GM21576 (cell line): ENCODE data around the gene THSD4.
A peak's percentile ranks its signal among the peaks of the same experiment; 100 is the strongest.

Source experiments
- ATAC-seq: cut with Tn5 transposase; IDR thresholded peaks from one replicate; pipeline ENCODE4 v1.9.1; 2021; ENCODE audit warnings: mild to moderate bottlenecking, moderate library complexity; ENCODE audit not compliant: unreplicated experiment

THSD4 gene

DNA sequence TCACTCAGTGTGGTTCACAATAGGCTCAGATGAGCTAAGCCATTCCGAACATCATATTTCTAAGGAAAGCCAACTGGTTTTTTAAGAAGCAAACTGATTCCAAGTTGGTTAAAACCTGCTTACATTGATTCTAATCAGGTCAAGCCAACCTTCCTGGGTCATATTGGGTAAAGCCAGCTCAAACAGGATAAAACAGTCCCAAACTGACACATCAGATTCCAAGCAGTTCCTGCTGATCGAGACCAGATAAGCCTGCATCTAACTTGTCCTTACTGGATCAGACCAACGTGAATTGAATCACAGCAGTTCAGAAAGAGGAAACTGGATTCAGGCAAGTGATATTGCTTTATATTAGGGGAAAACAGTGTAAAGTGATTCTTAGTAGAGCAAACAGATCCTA is 18.6 kb upstream of the THSD4 start:
- no peak for ATAC-seq

DNA sequence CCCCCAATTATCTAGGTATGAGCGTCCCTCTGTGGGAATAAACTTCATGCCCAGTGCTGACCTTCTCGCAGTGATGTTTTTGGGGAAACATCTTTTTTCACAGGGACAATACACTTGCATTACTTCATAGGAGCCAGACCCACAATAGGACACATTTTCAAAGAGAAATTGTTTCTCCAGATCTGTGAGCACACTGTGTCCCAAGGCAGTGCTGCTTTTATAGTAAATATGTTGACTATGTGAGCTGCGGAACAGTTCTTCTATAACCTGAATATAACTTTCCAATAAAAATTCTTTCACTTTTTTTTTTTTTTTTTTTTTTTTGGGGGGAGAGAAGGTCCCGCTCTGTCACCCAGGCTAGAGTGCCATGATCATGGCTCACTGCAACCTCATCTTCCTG is 17.4 kb upstream of the THSD4 start:
- no peak for ATAC-seq

DNA sequence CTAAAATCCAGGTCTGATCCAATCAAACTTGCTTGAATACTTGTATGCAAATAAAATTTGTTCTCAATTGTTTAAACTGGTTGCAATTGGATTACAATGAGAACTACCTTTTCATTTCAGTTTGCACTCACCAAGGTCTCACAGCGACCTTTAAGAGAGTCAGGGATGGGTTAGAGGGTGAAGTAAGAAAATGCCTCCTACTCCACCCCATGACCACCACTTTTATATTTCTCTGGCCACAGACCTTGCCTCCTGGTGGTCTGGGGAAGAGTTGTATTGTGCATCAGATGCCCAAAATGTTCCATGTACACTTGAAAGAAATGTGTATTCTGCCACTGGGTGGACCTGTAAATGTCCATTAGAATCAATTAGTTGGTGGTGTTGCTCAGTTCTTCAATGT is 16.4 kb upstream of the THSD4 start:
- no peak for ATAC-seq

DNA sequence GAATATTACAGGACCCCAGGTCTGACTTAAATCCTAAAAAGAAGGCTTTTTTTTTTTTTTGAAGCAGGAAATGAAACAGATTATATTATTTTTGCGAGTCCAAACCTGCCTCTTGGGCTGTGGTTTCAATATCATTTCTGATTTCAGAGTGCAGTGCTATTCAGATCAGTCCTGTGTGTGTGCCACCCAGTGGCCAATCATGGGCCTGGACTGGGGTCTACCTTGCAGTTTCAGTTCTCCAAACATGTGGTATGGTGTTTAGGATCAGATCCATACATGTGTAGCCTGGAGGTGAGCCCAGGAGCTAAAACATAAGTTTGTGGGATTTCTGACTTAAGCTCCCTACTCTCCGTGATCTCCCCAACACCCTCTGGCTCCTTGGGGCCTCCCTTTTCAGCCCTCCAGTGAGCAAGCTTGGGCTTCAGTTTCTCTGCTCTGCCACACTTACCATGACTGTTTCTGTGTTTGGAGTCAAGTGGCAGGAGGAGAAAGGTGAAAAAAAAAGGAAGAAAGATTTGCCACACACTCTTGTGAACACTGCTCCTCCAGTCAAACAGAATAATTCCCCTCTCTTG is 12.1 kb upstream of the THSD4 start:
- ATAC-seq, result peak; percentile 71

DNA sequence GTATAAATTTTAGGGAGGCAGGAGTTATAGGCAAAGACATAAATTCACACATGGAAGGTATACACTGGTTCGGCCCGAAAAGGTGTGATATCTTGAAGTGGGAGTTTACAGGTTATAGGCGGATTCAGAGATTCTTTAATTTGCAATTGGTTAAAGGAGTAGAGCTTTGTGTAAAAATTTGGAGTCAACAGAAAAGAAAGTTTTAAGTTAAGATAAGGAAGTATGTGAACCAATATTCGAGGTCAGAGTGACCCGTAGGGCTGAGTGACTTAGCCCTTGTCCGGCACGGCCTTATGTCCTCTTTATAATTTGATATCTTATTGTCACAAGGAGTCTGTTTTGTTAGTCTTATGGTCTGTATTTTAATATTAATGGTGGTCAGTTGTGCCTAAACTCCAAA is 10.6 kb upstream of the THSD4 start:
- no peak for ATAC-seq

DNA sequence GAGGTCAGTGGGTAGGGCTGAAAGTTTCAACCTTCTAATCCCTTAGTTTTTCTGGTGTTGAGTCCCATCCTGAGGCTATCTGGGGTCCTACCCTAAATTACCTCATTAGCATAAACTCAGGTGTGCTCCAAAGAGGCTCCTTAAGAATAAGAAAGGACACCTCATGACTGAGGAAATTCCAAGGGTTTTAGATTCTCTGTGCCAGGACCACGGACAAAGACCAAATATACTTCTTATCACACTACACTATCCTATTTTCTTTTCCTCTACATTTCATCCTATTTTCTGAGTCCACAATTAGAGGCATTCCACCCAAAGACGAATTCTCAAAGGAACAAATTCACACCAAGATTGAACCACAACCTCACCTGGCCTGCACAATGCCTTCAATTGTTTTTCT is 9.8 kb upstream of the THSD4 start:
- no peak for ATAC-seq

DNA sequence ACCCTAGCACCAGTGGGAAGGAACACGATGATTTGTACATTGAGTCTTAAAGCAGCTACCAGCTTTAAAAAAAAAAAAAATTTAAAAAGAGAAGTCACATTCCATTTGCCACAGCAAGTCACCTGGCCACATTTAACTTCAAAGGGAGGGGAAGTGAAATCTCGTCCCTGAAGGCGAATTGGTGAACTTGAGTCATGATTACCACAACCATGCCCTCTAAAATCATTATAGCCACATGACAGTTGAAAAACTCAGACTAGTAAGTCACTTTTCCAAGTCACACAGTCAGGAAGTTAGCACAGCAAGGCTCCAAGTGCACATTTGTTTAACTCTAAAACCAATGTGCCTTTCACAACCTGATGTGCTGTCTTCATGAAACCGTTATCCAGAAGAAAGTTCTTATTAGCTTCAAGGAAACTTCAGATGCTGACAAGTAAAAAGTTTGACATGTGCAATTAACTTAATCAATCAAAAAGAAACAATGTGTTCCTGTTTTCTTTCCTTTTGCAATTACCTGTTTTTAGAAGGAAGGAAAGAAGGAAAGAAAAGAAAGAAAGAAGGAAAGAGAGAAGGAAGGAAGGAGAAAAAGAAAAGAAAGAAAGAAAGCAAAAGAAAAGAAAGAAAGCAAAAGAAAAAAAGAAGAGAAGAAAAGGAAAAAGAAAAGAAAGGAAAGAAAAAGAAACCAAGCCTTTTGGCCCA is 8.3 kb upstream of the THSD4 start:
- ATAC-seq, result no peak

DNA sequence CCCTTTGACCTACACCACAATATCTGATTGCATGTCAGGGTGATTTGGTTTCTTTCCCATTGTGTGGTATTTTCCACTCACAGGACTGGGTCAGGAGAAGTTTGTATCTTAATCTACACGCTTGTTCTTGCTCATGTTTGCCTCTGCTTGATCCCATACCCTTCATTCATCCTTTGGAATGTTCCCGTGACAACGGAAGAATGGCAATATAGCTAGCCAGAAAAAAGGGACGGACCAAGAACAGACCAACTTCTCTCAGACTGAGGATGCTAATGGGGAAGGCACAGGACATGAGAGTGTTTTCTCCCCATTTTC is 7.8 kb upstream of the THSD4 start:
- ATAC-seq, result no peak

DNA sequence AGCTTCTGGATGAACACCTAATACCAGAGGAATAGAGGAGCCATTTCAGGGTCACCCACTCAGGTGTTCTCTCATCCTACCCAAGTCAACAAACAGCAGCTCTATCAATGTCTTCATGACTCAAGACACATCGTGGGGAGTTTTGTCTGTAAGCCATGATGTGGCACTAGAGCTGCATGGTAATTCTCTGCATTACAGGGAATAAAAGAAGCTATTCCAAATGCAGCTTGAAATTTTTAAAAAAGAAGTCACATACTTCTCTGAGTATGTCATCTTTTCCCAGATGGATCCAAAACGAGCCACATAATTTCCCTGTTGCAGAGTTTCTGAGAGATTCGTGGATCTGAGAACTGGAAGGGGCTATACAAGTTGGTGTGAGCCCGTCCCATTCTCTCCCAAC is 6.1 kb upstream of the THSD4 start:
- ATAC-seq, result no peak

DNA sequence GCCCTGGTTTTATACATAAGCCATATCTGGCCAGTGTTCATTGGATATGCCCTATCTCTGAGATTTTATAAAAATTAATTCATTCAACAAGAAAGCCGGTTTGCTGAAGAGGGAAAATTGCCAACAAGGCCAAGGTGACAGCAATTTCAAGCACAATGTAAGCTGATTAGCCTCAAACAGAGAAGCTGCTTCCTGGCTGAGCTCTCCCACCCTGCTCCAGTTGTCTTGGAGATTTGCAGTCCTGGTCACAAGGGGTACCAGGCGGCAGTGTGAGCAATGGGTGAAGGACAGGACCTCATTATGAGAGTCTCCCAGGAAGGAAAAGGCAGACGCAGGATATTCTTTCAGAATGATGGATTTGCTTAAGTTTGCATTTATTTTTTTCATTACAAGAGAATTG is 5.4 kb upstream of the THSD4 start:
- no peak for ATAC-seq

DNA sequence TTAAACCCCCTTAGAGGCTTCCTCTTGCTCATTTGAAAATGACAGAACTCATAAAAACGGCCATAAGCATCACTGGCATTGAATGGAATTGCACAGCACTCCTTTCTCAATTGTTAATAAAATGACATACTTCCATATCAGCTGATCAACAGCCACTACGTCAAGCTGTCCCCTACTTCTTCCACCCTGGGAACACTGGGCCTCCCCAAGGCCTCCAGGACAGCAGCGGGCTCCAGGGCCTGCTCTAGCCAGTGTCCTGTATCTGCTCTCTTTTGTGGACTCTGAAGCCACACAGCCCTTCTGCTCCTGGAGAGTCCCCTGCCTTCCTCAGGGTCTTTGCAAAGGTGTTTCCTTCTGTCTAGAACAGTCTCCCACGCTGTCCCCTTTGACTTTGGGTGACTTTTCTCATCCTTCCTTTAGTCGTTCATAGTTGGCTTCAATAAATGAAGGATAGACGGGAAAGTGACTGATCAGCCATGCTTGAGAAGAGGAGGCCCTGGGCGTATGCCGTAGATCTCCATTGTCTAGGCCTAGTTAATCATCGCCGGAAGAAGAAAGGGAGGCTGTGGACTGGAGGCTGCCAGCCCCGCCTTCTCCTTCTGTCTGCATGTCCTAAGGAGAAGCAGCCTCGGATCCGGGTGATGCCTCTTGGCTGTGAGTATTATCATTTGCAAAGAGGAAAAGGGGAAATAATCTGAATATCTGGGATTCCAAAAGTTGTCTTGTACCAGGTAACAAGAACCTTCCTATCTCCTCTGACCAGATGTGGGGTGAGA is 4.7 kb upstream of the THSD4 start:
- no peak for ATAC-seq

DNA sequence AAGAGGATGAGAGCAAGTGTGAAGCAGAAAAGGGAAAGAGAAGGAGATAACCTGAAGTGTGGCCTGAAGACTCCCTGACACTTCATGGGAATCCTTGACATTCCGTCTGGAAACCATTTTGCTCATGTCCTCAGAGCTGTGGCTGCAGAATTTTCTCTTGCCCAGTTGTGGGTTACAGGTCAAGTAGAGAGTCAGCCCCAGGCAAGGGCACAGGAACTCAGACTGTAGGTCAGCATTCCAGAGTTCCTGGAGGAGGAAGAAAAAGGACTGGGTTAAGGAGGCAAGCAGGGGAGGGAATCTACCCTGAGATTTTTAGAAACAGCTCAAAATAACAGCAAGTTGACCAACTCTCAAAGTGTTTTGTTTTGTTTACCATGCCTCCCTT is 4.1 kb upstream of the THSD4 start:
- no peak for ATAC-seq

DNA sequence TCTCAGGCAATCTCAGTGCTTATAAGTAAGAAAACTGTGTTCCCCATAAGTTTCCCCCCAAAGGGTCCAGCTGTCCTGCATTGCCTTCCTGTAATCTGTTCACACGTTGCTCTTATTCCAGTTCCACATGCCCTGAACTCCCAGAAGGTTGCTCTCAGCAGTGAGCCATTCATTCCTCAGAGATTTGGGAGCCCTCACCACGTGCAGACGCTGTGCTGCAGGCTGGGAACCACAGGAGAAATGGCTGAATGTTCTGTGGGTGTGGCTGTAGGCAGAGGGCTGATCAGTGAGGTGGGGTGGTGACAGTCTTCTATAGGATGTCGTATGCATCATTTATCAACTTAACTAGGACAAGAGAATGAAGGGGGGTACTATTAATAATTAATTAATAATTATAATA is 3.3 kb upstream of the THSD4 start:
- no peak for ATAC-seq

DNA sequence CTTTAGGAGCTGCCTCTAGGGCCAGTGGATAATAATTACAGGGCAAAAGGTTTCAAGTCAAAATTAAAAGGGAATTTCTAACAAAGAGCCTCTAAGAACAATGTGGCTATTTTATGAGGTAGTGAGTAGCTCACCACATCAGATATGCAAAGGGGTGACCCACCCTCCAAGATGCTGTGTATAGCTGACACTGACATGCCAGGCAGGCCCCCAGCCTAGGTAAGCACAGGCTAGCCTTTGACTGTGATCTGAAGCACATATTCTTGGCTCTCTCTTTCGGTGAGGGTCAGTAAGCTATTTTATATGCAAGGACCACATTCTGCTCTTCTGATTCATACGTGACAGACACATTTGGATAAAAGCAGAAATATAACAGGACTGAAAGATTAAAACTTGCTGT is 2.8 kb upstream of the THSD4 start:
- ATAC-seq, result no peak

DNA sequence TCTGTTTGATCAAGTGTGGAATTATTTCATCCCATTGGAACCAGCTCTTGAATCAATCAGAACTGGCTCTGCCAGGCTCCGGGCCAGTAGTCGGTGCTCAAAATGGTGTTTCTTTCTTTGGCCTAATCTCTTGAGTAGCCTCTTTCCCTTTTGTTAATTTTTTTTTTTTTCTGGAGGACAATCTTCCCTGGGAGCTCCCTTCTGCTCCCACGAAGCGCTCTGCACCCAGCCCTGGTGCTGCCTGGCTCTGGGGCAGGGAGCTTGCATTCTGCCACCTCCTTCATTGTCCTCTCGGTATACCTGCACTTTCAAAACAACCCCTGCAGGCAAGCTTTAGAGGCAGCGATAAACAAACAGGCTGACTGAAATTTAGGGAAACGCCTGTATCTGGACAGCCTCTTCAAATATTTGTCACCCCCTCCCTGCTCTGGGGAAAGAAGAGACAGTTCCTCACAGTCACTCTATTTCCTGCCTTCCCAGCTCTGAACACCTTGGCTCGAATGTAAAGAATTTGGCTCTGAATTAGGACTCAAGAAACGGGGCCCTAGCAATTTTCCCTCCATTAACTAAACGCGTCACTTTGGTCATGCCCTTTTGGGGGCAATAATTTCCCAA is 1.1 kb upstream of the THSD4 start:
- no peak for ATAC-seq

DNA sequence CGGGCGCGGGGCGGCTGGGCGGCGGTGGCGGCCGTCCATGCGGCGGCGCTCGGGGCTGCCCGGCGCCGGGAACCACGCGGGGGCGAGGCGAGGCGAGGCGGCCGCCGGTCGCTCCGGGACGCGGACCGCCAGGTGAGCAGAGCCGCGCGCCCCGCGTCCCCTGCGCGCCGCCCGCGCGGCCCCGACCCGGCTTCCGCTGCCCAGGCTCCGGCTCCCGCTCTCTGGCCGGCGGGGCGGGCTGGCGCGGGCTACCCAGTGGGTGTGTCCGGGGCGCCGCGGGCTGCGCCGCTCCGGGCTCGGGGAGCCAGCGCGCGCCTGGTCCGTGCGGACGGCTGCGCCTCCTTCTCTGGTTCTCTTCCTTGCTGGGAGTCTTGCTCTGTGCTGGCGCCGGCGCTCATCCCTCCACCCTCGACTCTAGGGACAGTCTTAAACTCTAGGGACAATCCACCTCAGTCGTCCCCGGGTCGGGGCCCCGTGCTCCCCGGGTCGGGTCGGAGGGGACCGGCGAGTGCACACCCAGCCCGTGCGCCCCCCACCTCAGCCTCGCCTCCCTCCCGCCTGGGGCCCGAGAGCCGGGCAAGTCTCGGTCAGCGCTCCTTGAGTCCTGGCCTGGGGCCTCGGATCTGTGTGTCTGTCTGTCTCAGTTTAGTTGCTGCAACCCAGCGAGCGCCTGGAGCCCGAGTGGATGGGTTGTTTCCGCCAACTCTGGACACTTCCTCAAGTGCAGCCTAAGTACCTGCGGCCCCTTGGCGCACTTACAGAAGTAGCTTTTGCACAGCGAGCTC is 488 bp downstream of the THSD4 start:
- ATAC-seq, result peak; percentile 18

DNA sequence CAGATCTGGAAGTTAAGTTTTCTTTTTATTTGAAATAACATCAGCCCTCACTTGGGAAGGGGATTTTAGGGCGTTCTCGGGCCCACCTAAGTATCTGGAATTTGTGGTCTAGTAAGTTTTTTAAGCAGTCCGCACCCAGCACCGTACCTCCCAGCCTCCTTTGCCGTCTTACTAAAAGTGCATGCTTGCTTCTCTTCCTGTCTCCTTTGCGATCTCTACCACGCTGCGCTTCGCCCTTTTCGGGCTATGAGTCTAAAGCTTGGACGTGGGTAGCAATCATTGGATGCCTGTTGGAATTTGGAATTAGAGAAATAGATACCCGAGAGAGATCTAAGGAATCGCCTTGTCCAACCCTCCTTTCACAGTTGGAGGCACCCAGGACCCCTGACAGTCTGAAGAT is 1.1 kb downstream of the THSD4 start:
- no peak for ATAC-seq

DNA sequence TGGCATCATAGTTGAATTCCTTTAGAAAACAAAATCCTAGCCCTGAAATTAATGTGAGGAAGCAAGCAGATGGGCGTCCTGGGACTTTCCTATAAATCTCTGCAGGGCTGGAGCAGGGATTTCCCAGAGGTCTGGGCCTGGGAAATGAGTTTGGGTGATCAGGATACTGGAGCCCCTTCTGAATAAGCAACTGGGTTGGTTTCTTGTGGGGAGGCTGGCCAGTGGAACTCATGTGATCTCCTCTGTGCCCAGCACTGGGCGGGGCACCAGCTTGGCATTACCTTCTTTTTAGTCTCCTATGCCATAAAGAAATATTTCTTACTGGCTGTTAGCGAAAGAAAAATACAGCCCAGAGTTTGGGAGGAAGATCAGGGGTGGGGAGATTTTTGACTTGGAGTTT is 1.7 kb downstream of the THSD4 start:
- no peak for ATAC-seq

DNA sequence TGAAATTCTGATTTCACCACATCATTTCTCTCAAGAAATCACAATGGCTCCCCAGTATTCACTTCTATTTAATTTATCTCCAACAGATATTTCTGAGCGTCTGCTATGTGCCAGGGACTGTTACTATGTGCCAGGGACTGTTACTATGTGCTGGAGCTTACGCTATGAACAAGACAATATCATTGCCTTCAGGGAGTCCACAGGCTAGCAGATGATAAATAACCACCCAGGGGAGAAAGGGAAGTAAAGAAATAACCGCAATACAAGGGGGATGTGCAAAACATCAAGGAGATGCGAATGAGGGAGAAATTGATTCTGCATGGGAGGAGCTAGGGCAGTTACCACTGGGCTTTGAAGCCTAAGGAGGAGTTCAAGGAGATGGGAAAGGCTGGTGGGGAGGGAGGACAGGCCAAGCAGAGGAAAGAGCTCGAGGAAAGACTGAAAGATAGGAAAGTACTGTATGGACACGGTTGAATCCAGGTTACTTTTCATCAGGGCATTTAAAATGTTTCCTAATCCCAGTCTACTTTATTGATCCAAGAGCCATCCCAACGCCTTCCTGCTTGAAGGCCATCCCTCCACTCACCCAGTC is 2.5 kb downstream of the THSD4 start:
- ATAC-seq, result no peak

DNA sequence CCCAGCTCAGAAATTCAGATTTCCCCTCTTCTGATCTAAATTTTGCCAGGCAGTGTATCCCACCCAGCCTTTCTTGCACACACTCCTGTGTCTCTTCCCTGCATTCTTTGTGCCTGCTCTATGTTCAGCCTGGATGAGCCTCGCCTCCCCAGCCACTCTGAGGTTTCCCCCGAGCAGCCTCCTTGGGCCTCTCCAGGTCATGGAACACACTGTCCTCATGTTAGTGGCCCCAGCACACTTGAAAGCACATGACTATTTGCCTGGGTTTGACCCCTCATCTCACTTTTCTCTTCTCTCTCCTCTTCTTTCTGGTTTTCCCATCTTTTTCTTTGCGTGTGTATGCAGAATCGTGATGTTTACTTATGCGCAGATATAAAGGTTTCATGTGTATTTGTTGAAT is 3.1 kb downstream of the THSD4 start:
- ATAC-seq, result no peak
